ENCODE measurements around the gene MARCHF2. TPM values are rescaled to one million over a fixed set of nuclear protein-coding genes. Genes with fewer than 3 reads are reported as not detected.
"Not testable (repeated sequence)": the region's sequence is repeated elsewhere in the genome, so short reads cannot be mapped to it uniquely, and the experiment has no call there.

Gene MARCHF2
- total RNA-seq, 5 donors from 2014 or later (not counting 1 experiment from before 2014, with no cell fraction given) = 20.6 to 40.7 (median 35.6) TPM

DNA sequence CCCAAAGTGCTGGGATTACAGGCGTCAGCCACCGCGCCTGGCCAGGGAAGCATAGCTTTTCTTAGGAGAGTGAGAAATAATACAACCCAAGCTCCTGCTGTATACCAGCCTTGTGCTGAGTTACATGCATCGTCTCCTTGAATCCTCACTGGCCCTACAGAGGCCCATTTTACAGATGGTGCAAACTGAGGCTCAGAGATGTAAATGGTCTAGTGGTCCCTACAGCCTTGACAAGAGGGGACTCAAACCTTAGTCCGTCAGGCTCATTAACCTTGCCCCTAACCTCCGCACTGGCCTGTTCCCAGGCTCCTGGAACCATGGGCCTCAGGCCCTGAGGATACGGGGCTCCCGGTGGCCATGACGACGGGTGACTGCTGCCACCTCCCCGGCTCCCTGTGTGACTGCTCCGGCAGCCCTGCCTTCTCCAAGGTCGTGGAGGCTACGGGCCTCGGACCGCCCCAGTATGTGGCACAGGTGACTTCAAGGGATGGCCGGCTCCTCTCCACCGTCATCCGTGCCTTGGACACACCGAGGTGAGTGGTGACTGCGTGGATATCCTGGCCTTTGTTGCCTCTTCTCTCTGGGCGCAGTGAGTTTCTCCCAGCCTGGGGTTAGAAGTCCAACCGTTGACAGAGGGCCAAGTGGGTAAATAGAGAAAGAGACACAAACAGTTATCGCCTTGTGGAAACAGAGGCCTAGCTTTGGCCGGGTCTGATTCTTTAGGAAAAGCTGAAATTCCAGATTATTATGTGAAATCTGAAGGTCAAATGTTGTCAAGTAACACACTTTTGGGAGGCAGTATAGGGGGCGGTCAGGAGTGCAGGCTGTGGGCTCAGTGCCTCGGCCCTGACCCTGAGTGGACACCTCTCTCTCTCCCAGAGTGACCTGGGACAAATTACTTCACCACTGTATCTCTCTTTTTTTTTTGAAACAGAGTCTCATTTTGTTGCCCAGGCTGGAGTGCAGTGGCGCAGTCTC, 8.7 kb downstream of the MARCHF2 start:
- peaks cover 0 to 2% (median 0%) of the 10 kb centered on the region in 3 donors for H3K4me1 Mint-ChIP-seq
- no peak overlapping the region for H3K27ac ChIP-seq (ENCODE audit: low read length)
- H3K36me3 Mint-ChIP-seq = peaks cover 15% of the 10 kb centered on the region
- no peaks in the 10 kb centered on the region for H3K27me3 ChIP-seq (replicated peaks in 1 of 2; ENCODE audit: control insufficient read depth in 2 of 2, extremely low read depth in 1 of 2, insufficient read depth in 2 of 2, low read length in 1 of 2)
- ChIA-PET CTCF (interaction anchor here in 1 of 2 donors (0.5 to 0.8 kb wide), 2 partner anchors 137 to 419 kb away, joined by 3 read pairs; no protein-coding TSS in a partner anchor), POLR2A (no interaction called here)
- H3K9me3 ChIP-seq = no peaks in the 10 kb centered on the region
- no peaks in the 10 kb centered on the region for H3K27me3 Mint-ChIP-seq
- H3K9me3 Mint-ChIP-seq = no peaks in the 10 kb centered on the region
- ATAC-seq (replicated peaks in 1 of 4) = no peak
- no peaks in the 10 kb centered on the region for H3K4me1 ChIP-seq (ENCODE audit: control insufficient read depth in 1 of 2, extremely low read depth in 1 of 2, insufficient read depth in 2 of 2, low read length in 2 of 2)
- no peak overlapping the region for H3K4me3 Mint-ChIP-seq
- H3K36me3 ChIP-seq (ENCODE audit: control insufficient read depth in 2 of 2, extremely low read depth in 1 of 2, insufficient read depth in 1 of 2, low read length in 1 of 2) = peaks cover 6 to 17% of the 10 kb centered on the region in 2 donors
- H3K4me3 ChIP-seq (ENCODE audit: control insufficient read depth in 1 of 2, extremely low read depth in 1 of 2, low read length in 1 of 2) = no peak overlapping the region
- WGBS (ENCODE audit: insufficient coverage) = 94% methylated on average over 25 of the region's 28 CpGs
- no peak overlapping the region for H3K27ac Mint-ChIP-seq
- no peak for DNase-seq

DNA sequence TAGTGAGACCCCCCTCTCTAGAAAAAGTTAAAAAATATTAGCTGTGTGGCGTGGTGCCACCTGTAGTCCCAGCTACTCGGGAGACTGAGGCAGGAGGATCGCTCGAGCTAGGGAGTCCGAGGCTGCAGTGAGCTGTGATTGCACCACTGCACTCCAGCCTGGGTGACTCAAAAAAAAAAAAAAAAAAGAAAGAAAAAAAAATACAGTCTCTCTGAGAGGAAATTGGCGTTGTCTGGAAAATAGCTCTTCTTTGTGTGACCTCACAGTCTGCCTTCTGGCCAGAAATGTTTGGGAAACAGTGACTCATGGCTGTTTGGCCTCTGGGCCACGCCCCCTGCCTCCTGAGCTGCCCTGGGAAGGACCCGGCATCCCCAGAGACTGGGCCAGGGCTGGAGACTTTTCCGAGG, 10.7 kb downstream of the MARCHF2 start:
- 79% methylated on average over 7 of the region's 9 CpGs for WGBS (ENCODE audit: insufficient coverage)
- Histone ChIP-seq H3K4me1 (ENCODE audit: control insufficient read depth in 1 of 2, extremely low read depth in 1 of 2, insufficient read depth in 2 of 2, low read length in 2 of 2) (no peaks in the 10 kb centered on the region), H3K4me3 (ENCODE audit: control insufficient read depth in 1 of 2, extremely low read depth in 1 of 2, low read length in 1 of 2) (no peak overlapping the region), H3K27ac (ENCODE audit: low read length) (no peak overlapping the region), H3K9me3 (no peaks in the 10 kb centered on the region), H3K36me3 (ENCODE audit: control insufficient read depth in 2 of 2, extremely low read depth in 1 of 2, insufficient read depth in 1 of 2, low read length in 1 of 2) (peaks cover 3 to 17% of the 10 kb centered on the region in 2 donors), H3K27me3 (replicated peaks in 1 of 2; ENCODE audit: control insufficient read depth in 2 of 2, extremely low read depth in 1 of 2, insufficient read depth in 2 of 2, low read length in 1 of 2) (no peaks in the 10 kb centered on the region)
- no peak for ATAC-seq (replicated peaks in 1 of 4)
- Mint-ChIP-seq H3K4me1 (no peaks in the 10 kb centered on the region), H3K36me3 (peaks cover 19% of the 10 kb centered on the region), H3K4me3 (no peak overlapping the region), H3K27ac (no peak overlapping the region), H3K9me3 (no peaks in the 10 kb centered on the region), H3K27me3 (no peaks in the 10 kb centered on the region)
- DNase-seq = no peak
- ChIA-PET CTCF (interaction anchor here (0.6 to 0.7 kb wide), 2 partner anchors 11 to 71 kb away, joined by 3 to 4 read pairs; partner anchors contain the start of gene MARCHF2 (in 1 of the 2)), POLR2A (interaction anchor here in 1 of 2 donors (0.6 kb wide), 1 partner anchor 57 kb away, joined by 5 read pairs; no protein-coding TSS in a partner anchor)

DNA sequence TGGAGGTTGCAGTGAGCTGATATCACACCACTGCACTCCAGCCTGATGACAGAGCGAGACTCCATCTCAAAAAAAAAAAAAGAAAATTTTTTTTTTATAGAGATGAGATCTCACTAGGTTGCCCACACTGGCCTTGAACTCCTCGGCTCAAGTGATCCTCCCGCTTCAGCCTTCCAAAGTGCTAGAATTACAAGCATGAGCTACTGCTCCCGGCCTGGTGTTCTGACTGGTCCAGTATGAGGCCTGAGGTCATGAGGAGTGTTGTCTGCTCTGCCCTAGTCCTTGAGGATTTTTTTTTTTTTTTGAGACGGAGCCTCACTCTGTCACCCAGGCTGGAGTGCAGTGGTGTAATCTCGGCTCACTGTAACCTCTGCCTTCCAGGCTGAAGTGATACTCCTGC, 12.2 kb downstream of the MARCHF2 start:
- DNase-seq; H3K9me3 Mint-ChIP-seq; POLR2A ChIA-PET; H3K27ac Mint-ChIP-seq; H3K27me3 Mint-ChIP-seq; H3K27ac ChIP-seq (ENCODE audit: low read length); H3K4me1 ChIP-seq (ENCODE audit: control insufficient read depth in 1 of 2, extremely low read depth in 1 of 2, insufficient read depth in 2 of 2, low read length in 2 of 2); H3K27me3 ChIP-seq (replicated peaks in 1 of 2; ENCODE audit: control insufficient read depth in 2 of 2, extremely low read depth in 1 of 2, insufficient read depth in 2 of 2, low read length in 1 of 2); H3K4me1 Mint-ChIP-seq; ATAC-seq (replicated peaks in 1 of 4); H3K4me3 Mint-ChIP-seq; H3K4me3 ChIP-seq (ENCODE audit: control insufficient read depth in 1 of 2, extremely low read depth in 1 of 2, low read length in 1 of 2); H3K9me3 ChIP-seq: not testable (repeated sequence)
- H3K36me3 ChIP-seq (ENCODE audit: control insufficient read depth in 2 of 2, extremely low read depth in 1 of 2, insufficient read depth in 1 of 2, low read length in 1 of 2) = peaks cover 3 to 20% of the 10 kb centered on the region in 2 donors
- CTCF ChIA-PET = interaction anchor here in 1 of 2 donors (0.6 kb wide), 1 partner anchor 166 kb away, joined by 4 read pairs; no protein-coding TSS in a partner anchor
- WGBS (ENCODE audit: insufficient coverage) = no CpG with 5 or more reads among the region's 6 CpGs
- H3K36me3 Mint-ChIP-seq = peaks cover 22% of the 10 kb centered on the region

DNA sequence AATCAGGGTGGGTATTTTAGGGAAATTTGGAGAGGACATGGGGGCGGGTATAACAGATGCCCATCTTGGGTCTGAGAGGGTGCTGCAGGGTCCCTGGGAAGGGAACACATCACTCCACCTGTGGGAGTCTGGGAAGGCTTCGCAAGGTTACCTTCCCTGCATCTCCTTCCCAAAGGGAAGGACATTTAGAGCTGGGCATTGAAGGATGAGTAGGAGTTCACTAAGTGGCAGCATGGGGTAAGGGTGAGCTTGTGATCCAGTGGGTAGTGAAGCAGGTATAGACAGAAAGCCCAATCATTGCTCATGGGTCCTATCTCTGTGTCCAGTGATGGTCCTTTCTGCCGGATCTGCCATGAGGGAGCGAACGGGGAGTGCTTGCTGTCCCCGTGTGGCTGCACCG, 13.2 kb downstream of the MARCHF2 start:
- H3K27me3 Mint-ChIP-seq = no peaks in the 10 kb centered on the region
- H3K9me3 Mint-ChIP-seq = no peaks in the 10 kb centered on the region
- no peaks in the 10 kb centered on the region for H3K4me1 Mint-ChIP-seq
- H3K27ac Mint-ChIP-seq = no peak overlapping the region
- H3K27ac ChIP-seq (ENCODE audit: low read length) = no peak overlapping the region
- H3K9me3 ChIP-seq = no peaks in the 10 kb centered on the region
- H3K27me3 ChIP-seq (replicated peaks in 1 of 2; ENCODE audit: control insufficient read depth in 2 of 2, extremely low read depth in 1 of 2, insufficient read depth in 2 of 2, low read length in 1 of 2) = no peaks in the 10 kb centered on the region
- POLR2A ChIA-PET = no interaction called here
- H3K4me3 Mint-ChIP-seq = no peak overlapping the region
- peaks cover 26% of the 10 kb centered on the region for H3K36me3 Mint-ChIP-seq
- WGBS (ENCODE audit: insufficient coverage) = 100% methylated on average over 3 of the region's 7 CpGs
- CTCF ChIA-PET = no interaction called here
- H3K4me3 ChIP-seq (ENCODE audit: control insufficient read depth in 1 of 2, extremely low read depth in 1 of 2, low read length in 1 of 2) = no peak overlapping the region
- H3K36me3 ChIP-seq (ENCODE audit: control insufficient read depth in 2 of 2, extremely low read depth in 1 of 2, insufficient read depth in 1 of 2, low read length in 1 of 2) = peaks cover 8 to 25% of the 10 kb centered on the region in 2 donors
- no peaks in the 10 kb centered on the region for H3K4me1 ChIP-seq (ENCODE audit: control insufficient read depth in 1 of 2, extremely low read depth in 1 of 2, insufficient read depth in 2 of 2, low read length in 2 of 2)
- DNase-seq = no peak
- no peak for ATAC-seq (replicated peaks in 1 of 4)

DNA sequence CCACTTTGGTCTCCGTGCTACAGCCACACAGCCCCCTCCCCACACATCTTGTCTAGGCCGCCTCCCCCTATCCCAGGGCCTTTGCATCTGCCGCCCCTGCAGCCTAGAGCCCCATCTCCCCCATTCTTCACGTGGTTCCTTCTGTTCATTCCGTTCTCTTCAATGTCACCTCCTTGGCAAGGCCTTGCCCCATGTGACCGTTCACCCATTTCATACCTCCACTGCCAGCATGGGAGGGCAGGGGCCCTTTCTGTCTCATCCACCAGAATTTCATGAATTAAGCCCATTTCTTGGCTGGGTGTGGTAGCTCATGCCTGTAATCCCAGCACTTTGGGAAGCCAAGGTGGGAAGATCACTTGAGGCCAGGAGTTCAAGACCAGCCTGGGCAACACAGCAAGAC, 15.9 kb downstream of the MARCHF2 start:
- Histone ChIP-seq H3K27ac (ENCODE audit: low read length) (no peak overlapping the region), H3K36me3 (ENCODE audit: control insufficient read depth in 2 of 2, extremely low read depth in 1 of 2, insufficient read depth in 1 of 2, low read length in 1 of 2) (peaks cover 8 to 15% of the 10 kb centered on the region in 2 donors), H3K9me3 (no peaks in the 10 kb centered on the region), H3K27me3 (replicated peaks in 1 of 2; ENCODE audit: control insufficient read depth in 2 of 2, extremely low read depth in 1 of 2, insufficient read depth in 2 of 2, low read length in 1 of 2) (no peaks in the 10 kb centered on the region), H3K4me3 (ENCODE audit: control insufficient read depth in 1 of 2, extremely low read depth in 1 of 2, low read length in 1 of 2) (no peak overlapping the region), H3K4me1 (ENCODE audit: control insufficient read depth in 1 of 2, extremely low read depth in 1 of 2, insufficient read depth in 2 of 2, low read length in 2 of 2) (no peaks in the 10 kb centered on the region)
- no peaks in the 10 kb centered on the region for H3K4me1 Mint-ChIP-seq
- DNase-seq = no peak
- ChIA-PET CTCF (no interaction called here), POLR2A (no interaction called here)
- H3K27ac Mint-ChIP-seq = no peak overlapping the region
- ATAC-seq (replicated peaks in 1 of 4) = no peak
- H3K27me3 Mint-ChIP-seq = no peaks in the 10 kb centered on the region
- WGBS (ENCODE audit: insufficient coverage) = 86% methylated on average over 6 of the region's 6 CpGs
- H3K4me3 Mint-ChIP-seq = no peak overlapping the region
- H3K9me3 Mint-ChIP-seq = no peaks in the 10 kb centered on the region
- peaks cover 18% of the 10 kb centered on the region for H3K36me3 Mint-ChIP-seq

DNA sequence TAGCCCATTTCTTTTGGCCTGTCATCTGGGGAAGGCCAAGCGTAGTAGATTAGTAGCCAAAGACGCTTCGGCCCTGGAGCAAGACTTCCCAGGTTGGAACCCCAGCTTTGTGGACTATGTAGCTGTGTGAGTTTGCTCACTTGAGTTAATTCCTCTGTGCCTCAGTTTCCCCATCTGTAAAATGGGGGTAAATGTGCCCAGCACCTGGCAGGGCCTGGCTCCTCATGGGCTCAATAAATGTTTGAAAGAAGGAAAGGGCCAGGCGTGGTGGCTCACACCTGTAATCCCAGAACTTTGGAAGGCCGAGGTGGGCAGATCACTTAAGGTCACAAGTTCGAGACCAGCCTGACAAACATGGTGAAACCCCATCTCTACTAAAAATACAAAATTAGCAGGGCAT, 16.7 kb downstream of the MARCHF2 start:
- CTCF ChIA-PET = no interaction called here
- ATAC-seq (replicated peaks in 1 of 4) (no peak), DNase-seq (no peak)
- Histone ChIP-seq H3K9me3 (no peaks in the 10 kb centered on the region), H3K27ac (ENCODE audit: low read length) (no peak overlapping the region), H3K4me3 (ENCODE audit: control insufficient read depth in 1 of 2, extremely low read depth in 1 of 2, low read length in 1 of 2) (no peak overlapping the region), H3K36me3 (ENCODE audit: control insufficient read depth in 2 of 2, extremely low read depth in 1 of 2, insufficient read depth in 1 of 2, low read length in 1 of 2) (peaks cover 8 to 13% of the 10 kb centered on the region in 2 donors), H3K4me1 (ENCODE audit: control insufficient read depth in 1 of 2, extremely low read depth in 1 of 2, insufficient read depth in 2 of 2, low read length in 2 of 2) (no peaks in the 10 kb centered on the region), H3K27me3 (replicated peaks in 1 of 2; ENCODE audit: control insufficient read depth in 2 of 2, extremely low read depth in 1 of 2, insufficient read depth in 2 of 2, low read length in 1 of 2) (no peaks in the 10 kb centered on the region)
- Mint-ChIP-seq H3K4me3 (no peak overlapping the region), H3K4me1 (no peaks in the 10 kb centered on the region), H3K36me3 (peaks cover 18% of the 10 kb centered on the region), H3K9me3 (no peaks in the 10 kb centered on the region), H3K27me3 (no peaks in the 10 kb centered on the region), H3K27ac (no peak overlapping the region)
- POLR2A ChIA-PET = no interaction called here
- 100% methylated on average over 2 of the region's 6 CpGs for WGBS (ENCODE audit: insufficient coverage)
